SH-SY5Y (cell line): ENCODE results near the gene HTR4.

Experiments
- GATA2 ChIP-seq: IDR thresholded peaks from 2 replicates; pipeline ENCODE4 v1.6.1; 2011; ENCODE audit warnings: mild to moderate bottlenecking, low read depth, low read length
- GATA3 ChIP-seq: IDR thresholded peaks from 2 replicates; pipeline ENCODE4 v1.6.1; 2011; ENCODE audit warnings: low read depth, mild to moderate bottlenecking, low read length, moderate library complexity

HTR4 gene

DNA sequence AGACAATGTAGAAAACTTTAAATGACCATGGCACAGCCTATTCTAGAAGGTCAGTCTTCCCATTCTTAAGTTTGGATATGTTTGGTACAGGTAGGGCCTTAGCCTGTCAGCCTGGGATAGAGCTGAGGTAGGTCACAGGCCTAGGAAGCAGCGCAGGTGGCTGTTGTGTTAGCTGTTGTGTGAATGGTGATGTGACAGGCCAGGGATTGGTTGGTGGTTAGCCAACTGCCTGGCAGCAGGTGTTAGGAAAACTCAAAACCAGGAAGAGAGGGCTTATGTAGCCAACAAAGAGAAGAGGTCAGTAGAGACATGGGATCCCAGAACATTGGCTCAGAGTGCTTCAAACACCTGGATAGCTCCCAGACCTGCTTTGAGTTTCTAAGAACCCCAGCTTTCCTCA is 186.4 kb downstream of the HTR4 start:
- TF ChIP-seq GATA3 = no peak
- TF ChIP-seq GATA2 = no peak

DNA sequence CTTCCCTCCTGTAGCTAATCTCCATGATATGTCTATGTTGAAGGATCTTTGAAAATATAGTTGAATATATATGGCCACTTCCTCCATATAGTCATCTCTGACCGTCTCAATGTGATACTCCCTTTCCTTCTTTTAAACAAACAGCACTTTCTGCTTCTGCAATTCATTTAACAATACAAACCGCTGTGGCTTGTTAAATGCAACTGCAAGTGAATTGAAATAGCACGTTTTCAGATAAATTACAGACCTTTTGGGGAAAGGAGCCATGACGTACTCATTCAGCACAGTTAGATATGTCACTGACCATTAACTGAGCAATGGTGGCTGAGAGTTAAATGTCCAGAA is 188.1 kb downstream of the HTR4 start:
- TF ChIP-seq GATA3 = no peak
- no peak for TF ChIP-seq GATA2

DNA sequence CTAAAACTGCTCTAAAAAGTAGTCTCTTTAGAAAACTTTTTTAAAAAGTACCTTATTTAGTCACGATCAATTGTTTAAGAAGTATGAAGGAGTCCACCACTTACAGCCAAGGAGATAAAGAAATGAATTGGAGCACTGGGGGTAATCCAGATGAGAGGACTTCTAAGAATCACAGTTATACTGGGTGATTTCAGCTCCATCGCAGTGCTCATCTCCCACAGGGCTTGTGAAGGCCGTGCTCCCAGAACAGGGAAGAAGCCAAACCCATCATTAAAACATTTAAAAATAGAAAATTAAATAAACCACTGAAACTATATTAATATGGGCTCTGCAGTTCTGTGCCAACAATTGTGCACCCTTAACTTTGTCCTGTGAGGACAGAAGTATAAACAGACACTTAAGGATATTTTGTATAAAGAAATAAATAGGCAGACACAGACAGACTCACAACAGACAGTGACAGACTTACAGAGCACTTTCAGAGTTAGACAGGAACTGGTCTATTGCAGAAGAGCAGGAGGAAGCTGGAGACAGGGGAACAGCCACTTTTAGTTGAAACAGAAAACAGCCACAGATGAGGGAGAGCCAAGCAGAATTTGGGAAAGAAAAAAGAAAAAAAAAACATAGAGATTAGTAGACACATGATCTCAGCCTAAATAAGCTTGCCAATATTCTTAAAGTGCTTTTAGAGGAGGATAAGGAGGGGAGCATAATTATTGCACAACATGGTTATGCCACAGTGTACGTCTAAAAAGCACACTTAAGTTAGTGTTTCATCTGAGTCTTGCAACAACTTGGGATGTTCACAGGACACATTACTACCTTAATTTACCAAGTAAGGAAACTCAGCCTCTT is 188.7 kb downstream of the HTR4 start:
- TF ChIP-seq GATA2 = no peak
- no peak for TF ChIP-seq GATA3

DNA sequence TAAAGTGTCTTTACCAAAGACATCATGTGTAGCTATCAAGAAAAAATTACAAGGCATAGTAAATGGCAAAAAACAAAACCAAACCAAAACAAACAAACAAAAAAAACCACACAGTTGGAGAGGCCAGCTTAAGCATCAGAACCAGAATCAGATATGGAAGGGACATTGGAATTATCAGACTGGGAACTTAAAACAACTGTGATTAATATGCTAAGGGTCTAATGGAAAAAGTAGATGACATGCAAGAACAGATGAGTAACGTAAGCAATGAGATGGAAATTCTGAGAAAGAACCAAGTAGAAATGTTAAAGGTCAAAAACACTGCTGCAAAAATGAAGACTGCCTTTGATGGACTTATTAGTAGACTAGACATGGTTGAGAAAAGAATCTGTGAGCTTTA is 194.7 kb downstream of the HTR4 start:
- no peak for TF ChIP-seq GATA2
- no peak for TF ChIP-seq GATA3

DNA sequence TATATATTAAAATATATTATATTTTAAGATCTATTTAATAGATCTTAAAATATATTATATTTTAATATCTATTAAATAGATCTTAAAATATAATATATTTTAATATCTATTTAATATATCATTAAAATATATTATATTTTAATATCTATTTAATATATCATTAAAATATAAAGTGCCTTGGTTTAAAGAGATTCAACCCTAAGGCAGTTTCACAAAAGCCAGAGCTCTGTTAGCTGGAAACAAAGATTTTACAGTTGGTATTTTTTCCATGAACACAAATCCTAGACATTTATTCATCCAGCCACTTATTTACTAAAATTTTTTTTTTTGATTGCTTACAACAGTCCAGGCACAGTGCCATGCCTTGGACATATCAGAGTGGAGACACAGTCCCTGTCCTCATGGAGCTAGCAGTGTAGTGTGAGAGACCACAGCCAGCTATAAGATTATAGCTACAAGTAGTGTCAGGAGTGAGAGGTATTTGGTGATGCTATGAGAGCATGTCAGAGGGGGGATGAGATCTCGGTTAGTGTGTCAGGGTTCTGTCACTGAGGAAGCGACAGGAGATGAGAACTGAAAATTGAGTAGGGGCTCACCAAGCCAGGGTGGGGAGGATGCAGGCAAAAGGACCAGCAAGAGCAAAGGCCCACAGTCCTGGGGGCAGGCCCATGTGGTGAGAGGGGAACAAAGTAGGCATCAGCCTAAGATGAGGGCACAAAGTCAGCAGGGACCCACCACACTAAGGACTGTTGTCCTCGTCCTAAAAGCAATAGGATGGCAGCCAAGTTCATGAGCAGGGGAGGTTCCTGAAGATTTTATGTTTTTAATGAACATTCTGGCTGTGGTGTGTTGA is 196.1 kb downstream of the HTR4 start:
- TF ChIP-seq GATA2 (no peak), GATA3 (no peak)

DNA sequence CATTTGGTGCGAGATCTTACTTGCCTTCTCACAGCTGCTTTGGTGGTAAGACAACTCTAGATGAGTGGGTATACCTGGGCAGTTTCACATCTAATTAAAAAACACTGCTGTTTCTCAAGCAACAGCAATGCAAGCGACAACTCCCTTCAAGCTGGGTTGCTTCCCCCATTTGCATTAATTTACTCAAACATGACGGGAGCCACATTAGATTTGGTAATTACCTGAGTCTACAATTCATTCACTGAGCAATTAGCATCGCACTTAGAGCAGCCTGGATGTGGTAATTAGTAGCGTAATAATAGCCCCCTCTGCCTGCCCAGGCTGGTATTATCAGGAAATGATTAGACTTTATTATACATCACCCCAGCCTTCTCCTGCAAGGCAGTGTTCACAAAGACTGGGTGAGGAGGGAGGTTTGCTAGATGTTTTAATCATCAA is 197.1 kb downstream of the HTR4 start:
- TF ChIP-seq GATA3 (no peak), GATA2 (no peak)

DNA sequence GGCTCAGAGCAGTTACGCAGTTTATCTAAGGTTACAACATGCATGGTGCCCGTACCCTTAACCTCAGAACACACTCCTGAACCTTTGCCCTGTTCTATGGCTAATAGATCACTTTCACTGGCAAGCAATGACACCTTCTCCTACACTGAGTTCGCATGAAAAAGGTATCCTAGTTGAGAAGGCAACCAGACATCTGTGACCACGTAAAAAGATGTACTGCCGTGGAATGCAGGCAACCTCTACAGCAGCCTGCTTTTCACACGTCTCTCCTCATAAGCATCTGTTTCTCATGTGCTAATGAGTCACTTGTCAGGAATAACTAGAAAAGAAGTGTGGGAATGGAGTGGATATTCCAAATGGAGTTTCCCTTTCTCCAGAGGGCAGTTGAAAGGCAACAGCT is 199.1 kb downstream of the HTR4 start:
- TF ChIP-seq GATA3 = no peak
- TF ChIP-seq GATA2 = no peak

DNA sequence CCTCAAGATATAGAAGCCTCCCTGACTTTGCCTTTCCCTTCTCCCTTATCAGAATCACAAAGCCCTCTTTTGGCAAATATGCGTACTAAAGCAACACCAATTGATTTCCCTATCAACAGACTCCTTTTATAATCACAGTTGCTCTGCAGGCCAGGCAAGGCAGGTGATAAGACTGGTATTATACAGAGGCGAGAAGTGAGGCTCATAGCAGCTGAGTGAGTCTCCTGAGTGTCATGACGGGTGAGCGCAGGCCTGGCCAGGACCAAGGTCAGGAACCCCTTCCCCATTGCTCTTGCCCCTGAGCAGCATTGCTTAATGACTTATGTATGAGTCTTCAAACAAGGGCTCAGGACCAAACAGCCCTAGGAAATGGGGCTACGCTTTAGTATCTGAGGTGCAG is 199.8 kb downstream of the HTR4 start:
- TF ChIP-seq GATA3 = no peak
- no peak for TF ChIP-seq GATA2

DNA sequence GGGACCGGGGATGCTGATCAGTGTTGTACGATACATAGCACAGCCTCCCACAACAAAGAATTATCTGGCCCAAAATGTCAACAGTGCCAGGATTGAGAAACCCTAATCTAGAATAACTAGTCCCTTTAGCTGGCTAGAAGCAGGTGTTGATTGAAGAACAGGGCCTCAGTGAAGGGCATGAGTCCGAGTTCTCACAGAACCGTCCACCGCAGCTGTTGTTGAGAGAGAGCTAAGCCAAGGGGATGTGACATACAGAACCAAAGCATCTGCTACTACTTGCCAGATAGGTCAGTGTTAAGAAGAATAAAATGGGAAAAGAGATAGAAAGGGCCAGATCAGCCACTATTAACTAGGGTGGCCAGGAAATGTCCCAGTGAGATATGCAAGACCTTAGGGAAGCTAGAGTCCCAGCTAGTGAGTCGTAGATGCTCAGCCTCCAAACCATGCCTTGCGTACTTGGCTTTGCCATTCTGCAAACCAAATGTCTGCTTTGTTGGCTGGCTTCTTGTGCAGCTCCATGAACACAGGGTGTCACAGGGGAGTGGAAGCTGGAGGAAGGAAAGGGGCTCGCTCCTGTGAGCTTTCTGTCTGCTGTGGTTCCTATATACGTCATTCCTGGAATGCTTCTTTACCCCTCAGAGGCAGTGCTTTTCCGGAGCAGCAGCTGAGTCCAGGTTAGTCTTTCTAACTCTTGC is 201.7 kb downstream of the HTR4 start:
- no peak for TF ChIP-seq GATA3
- TF ChIP-seq GATA2 = no peak

DNA sequence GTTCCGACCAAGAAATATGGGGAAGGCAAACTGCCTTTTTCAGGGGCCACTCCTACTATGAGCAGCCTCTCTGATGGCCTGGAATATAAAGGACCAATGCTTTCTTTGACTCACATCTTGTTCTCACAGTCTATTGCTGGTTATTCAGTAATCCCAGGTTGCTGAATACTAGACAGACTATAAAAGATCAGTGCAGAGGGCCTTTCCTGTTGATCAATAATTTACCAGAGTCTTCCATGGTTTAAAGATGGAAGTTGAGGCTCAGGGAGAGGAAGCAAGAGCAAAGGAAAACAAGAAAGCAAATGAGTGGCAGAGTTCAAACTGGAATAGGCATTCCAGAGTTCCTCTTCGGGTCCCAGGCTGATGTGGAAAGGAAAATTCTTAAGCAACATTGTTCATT is 207.7 kb downstream of the HTR4 start:
- no peak for TF ChIP-seq GATA2
- TF ChIP-seq GATA3 = no peak

DNA sequence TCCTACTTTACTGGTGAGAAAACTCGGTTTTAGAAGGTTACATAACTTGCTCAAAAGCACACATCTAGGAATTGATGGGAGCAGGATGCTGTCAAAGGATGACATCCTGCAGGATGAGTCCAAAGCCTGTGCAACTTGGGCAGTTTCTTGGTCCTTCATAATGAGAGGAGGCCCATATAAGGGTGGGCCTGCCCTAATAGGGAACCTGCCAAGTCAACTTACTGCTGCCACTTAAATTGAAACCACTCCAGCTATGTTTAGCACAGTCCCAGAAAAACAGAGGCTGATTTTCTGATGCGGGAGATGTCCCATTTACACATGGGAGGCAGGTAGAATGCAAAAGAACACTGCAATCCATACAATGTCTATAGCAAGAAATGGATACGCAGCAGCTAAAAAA is 208.7 kb downstream of the HTR4 start:
- no peak for TF ChIP-seq GATA2
- TF ChIP-seq GATA3 = no peak

DNA sequence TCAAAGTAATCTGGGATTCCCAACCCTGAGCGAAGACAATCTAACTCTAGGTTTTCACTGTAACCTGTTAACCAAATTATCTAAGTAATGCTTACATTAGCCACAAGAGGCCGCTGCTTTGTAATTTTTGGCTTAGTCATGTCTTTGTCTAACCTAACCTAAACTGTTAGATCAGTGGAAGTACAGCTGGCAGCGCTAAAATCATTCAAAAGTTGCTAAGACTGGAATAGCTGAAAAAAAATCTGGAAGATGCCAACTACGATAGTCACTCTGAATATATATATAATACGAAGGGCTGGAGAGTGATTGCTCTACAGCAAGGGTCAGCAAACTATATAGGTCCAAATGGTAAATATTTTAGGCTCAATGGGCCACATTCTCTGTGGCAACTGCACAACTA is 210.3 kb downstream of the HTR4 start:
- TF ChIP-seq GATA3 (no peak), GATA2 (no peak)

DNA sequence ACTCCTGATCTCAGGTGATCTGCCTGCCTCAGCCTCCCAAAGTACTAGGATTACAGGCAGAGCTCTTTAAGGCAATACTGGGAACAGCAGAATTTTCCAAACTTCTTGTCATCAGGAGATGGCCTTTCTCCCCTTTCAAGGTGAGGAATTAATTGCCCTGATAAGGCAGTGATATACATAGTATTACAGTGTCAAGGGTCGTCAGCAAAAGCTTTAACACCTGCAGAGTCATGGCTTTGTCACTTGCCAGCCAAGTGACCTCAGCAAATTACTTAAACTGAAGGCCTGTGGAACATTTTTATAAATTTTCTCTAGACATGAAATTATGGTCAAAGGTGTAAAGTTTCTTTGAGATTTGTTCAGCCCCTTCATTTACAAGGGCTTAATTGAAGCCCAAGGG is 211.1 kb downstream of the HTR4 start:
- no peak for TF ChIP-seq GATA2
- TF ChIP-seq GATA3 = no peak

DNA sequence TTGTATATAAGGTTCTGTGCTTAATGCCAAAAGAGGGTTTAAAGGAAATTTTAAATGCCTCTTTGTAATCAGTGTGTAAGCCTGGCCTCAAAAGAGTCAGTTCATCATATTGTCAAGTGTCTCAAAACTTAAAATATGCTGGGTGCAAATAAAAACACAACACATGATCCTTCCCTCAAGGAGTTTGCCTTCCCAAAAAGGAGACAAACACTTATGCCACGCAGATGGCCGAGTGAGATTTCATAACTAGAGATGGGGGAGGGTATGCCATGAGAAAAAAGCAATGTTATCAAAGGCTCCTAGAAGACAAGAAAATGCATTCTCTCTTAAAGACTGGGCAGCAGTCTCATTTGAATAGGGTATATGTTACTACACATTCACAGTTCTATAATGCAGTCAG is 215.4 kb downstream of the HTR4 start:
- no peak for TF ChIP-seq GATA2
- no peak for TF ChIP-seq GATA3
